ENCODE measurements around the gene FOXJ1. TPM values are rescaled to one million over a fixed set of nuclear protein-coding genes. Genes with fewer than 3 reads are reported as not detected.
A peak's percentile ranks its signal among the peaks of the same experiment; 100 is the strongest.

FOXJ1 gene
- total and polyA plus RNA-seq, 2 of the 13 experiments (the other 11 are each of a cell fraction or from before 2014, with no cell fraction given), result 0.98 to 1.6 TPM

- TF ChIP-seq, protein P1, sequence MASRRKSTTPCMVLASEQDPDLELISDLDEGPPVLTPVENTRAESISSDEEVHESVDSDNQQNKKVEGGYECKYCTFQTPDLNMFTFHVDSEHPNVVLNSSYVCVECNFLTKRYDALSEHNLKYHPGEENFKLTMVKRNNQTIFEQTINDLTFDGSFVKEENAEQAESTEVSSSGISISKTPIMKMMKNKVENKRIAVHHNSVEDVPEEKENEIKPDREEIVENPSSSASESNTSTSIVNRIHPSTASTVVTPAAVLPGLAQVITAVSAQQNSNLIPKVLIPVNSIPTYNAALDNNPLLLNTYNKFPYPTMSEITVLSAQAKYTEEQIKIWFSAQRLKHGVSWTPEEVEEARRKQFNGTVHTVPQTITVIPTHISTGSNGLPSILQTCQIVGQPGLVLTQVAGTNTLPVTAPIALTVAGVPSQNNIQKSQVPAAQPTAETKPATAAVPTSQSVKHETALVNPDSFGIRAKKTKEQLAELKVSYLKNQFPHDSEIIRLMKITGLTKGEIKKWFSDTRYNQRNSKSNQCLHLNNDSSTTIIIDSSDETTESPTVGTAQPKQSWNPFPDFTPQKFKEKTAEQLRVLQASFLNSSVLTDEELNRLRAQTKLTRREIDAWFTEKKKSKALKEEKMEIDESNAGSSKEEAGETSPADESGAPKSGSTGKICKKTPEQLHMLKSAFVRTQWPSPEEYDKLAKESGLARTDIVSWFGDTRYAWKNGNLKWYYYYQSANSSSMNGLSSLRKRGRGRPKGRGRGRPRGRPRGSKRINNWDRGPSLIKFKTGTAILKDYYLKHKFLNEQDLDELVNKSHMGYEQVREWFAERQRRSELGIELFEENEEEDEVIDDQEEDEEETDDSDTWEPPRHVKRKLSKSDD (CRISPR knock-in tag; IDR thresholded peaks at IDR 0.05; ENCODE audit: low read depth), result no peak; the same call in 1 of the 2 replicates
- TF ChIP-seq ZBTB2 (CRISPR knock-in tag; IDR thresholded peaks at IDR 0.05; ENCODE audit: low read depth), result no peak
- TF ChIP-seq ZNF432 (CRISPR knock-in tag; IDR thresholded peaks at IDR 0.05; ENCODE audit: borderline replicate concordance), result no peak
- no peak for TF ChIP-seq ZKSCAN1 (IDR thresholded peaks at IDR 0.05; ENCODE audit: low read length)
- TF ChIP-seq ZNF878 (CRISPR knock-in tag; IDR thresholded peaks at IDR 0.05), result no peak
- TF ChIP-seq FIP1L1 (IDR thresholded peaks at IDR 0.05; ENCODE audit: borderline replicate concordance, insufficient read depth, low read depth, low read length), result no peak
- TF ChIP-seq KMT2B (CRISPR knock-in tag; IDR thresholded peaks at IDR 0.05), result no peak
- no peak for TF ChIP-seq KDM6A (CRISPR knock-in tag; IDR thresholded peaks at IDR 0.05; ENCODE audit: low read depth)
- peak; percentile 65; the same call in 1 of the 2 replicates for TF ChIP-seq KAT8 (CRISPR knock-in tag; IDR thresholded peaks at IDR 0.05)
- TF ChIP-seq ZMAT5 (CRISPR knock-in tag; IDR thresholded peaks at IDR 0.05; ENCODE audit: borderline replicate concordance, low read depth), result no peak
- TF ChIP-seq ZNF564 (CRISPR knock-in tag; IDR thresholded peaks at IDR 0.05), result no peak
- TF ChIP-seq, protein P2, sequence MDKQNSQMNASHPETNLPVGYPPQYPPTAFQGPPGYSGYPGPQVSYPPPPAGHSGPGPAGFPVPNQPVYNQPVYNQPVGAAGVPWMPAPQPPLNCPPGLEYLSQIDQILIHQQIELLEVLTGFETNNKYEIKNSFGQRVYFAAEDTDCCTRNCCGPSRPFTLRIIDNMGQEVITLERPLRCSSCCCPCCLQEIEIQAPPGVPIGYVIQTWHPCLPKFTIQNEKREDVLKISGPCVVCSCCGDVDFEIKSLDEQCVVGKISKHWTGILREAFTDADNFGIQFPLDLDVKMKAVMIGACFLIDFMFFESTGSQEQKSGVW (CRISPR knock-in tag; IDR thresholded peaks at IDR 0.05; ENCODE audit: borderline replicate concordance), result no peak
- TF ChIP-seq ZBTB49 (CRISPR knock-in tag; IDR thresholded peaks at IDR 0.05; ENCODE audit: borderline replicate concordance), result no peak
- TF ChIP-seq, protein P3, sequence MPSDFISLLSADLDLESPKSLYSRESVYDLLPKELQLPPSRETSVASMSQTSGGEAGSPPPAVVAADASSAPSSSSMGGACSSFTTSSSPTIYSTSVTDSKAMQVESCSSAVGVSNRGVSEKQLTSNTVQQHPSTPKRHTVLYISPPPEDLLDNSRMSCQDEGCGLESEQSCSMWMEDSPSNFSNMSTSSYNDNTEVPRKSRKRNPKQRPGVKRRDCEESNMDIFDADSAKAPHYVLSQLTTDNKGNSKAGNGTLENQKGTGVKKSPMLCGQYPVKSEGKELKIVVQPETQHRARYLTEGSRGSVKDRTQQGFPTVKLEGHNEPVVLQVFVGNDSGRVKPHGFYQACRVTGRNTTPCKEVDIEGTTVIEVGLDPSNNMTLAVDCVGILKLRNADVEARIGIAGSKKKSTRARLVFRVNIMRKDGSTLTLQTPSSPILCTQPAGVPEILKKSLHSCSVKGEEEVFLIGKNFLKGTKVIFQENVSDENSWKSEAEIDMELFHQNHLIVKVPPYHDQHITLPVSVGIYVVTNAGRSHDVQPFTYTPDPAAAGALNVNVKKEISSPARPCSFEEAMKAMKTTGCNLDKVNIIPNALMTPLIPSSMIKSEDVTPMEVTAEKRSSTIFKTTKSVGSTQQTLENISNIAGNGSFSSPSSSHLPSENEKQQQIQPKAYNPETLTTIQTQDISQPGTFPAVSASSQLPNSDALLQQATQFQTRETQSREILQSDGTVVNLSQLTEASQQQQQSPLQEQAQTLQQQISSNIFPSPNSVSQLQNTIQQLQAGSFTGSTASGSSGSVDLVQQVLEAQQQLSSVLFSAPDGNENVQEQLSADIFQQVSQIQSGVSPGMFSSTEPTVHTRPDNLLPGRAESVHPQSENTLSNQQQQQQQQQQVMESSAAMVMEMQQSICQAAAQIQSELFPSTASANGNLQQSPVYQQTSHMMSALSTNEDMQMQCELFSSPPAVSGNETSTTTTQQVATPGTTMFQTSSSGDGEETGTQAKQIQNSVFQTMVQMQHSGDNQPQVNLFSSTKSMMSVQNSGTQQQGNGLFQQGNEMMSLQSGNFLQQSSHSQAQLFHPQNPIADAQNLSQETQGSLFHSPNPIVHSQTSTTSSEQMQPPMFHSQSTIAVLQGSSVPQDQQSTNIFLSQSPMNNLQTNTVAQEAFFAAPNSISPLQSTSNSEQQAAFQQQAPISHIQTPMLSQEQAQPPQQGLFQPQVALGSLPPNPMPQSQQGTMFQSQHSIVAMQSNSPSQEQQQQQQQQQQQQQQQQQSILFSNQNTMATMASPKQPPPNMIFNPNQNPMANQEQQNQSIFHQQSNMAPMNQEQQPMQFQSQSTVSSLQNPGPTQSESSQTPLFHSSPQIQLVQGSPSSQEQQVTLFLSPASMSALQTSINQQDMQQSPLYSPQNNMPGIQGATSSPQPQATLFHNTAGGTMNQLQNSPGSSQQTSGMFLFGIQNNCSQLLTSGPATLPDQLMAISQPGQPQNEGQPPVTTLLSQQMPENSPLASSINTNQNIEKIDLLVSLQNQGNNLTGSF (CRISPR knock-in tag; IDR thresholded peaks at IDR 0.05), result no peak
- no peak for TF ChIP-seq KAT2B (IDR thresholded peaks at IDR 0.05; ENCODE audit: borderline replicate concordance, low read depth, low read length)
Measured at GRCh38 chr17:76182016-76182764, 41.1 kb upstream of the FOXJ1 start (continued).
